Non-pigmented ciliary epithelial cell (primary cell): ENCODE data around the gene CEP70.
"Not testable (repeated sequence)": the region's sequence is repeated elsewhere in the genome, so short reads cannot be mapped to it uniquely, and the experiment has no call there.

Source experiments
- DNase-seq: peaks from one replicate; pipeline ENCODE4 v3.0.0-alpha.2; 2010; ENCODE audit warnings: low read depth

CEP70 gene

DNA sequence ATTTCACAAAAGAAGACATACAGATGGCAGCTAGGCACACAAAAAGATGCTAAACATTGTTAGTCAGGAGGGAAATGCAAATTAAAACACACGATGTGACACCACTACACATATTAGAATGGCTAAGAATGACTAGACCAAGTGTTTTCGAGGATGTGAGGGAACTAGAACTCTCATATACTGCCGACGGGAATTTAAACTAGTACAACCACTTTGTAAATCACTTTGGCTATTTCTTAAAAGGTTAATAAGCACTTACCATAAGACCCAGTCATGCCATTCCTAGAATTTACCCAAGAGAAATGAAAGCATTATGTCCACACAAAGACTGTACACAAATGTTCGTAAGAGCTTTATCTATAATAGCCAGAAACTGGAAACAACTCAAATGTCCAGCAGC, 5.6 kb downstream of the CEP70 start:
- no peak for DNase-seq

DNA sequence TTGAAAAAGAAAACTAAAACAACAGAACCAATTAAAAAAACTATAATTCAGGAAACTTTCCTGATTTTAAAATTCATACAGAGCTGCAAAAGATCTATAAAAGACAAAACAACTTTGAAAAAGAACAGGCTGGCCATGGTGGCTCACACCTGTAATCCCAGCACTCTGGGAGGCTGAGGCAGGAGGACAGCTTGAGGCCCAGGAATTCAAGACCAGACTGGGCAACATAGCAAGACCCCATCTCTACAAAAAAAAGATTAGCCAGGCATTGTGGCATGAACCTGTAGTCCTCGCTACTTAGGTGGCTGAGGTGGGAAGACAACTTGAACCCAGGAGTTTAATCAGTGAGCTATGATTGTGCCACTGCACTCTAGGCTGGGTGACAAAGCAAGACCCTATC, 6.7 kb downstream of the CEP70 start:
- no peak for DNase-seq

DNA sequence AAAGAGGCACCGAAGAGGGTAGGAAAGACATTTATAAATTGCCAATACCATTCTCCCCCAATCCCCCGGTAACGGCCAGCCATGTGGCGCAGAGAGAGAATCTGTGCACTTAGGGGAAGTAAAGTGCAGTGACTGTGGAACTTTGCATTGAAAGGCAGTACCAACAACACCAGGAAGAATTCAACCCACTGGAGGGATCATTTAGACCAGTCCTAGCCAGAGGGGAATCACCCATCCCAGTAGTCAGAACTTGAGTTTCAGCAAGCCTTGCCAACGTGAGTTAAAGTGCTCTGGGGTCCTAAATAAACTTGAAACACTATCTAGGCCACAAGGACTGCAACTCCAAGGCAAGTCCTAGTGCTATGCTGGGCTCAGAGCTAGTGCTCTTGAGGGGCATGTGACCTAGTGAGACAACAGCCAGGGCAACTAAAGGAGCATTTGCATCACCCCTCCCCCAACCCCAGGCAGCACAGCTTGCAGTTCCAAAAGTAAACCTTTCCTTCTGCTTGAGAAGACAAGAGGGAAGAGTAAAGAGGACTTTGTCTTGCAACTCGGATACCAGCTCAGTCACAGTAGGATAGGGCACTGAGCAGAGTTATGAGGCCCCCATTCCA, 15.0 kb downstream of the CEP70 start:
- no peak for DNase-seq

DNA sequence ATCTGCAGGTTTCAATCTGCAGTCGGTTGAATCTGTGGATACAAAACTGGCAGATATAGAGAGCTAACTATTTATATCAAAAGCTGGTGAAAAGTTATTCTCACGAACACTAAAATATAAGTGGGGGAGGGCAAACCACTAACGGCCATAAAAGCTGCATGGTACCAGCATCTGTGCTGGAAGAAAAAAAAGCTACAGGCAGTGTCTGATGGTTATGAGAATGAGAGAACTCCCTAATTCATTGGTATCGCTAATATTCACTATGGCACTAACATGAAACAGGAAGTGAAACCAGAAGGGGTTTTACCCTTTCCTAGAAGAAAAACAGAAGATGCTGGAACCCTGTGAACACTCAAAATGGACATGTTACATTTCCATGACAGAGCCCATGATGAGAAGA, 15.9 kb downstream of the CEP70 start:
- DNase-seq: no peak

DNA sequence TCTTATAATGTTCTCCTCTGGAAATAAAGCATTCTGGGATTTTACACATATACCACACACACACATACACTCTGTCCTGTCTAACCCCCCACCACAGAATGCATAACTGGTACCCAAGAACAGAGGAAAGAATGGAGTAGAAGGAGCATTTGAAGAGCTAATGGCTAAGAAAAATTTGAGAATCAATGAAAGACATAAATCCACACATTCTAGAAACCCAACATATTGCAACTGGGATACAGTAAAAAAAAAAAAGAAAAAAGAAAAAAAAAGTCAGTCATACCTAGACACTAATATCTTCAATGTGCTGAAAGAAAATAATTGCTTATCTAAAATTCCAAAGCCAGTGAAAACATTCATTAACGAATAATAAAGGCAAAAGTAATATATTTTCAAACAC, 20.9 kb downstream of the CEP70 start:
- DNase-seq: no peak

DNA sequence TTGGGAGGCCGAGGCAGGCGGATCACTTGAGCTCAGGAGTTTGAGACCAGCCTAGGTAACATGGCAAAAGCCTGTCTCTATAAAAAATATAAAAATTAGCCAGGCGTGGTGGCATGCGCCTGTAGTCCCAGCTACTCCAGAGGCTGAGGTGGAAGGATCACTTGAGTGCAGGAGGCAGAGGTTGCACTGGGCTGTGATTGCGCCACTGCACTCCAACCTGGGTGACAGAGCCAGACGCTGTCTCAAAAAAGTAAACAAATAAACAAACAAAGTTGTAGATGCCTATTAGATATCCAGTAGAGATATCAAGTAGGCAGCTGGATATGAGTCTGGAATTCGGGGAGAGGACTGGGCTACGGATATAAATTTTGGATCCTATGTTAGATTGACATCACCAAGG, 24.4 kb downstream of the CEP70 start:
- not testable (repeated sequence) for DNase-seq

DNA sequence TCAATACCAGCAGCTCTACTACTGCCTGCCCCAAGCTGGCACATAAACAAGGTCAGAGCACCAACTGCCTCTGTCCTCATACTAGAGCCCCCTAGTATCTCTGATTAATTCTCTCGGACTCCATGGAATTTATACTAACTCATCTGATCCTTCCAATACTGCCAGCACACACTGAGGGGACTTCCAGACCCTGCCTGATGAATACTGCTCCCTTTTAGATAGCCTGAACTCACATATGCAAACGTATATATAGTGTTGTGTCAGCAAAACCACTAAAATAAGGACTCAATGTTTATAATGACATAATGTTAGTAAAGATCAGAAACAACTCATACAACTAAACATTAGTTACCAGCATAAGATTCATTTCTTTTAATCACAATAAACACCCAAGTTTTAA, 25.0 kb downstream of the CEP70 start:
- DNase-seq: no peak

DNA sequence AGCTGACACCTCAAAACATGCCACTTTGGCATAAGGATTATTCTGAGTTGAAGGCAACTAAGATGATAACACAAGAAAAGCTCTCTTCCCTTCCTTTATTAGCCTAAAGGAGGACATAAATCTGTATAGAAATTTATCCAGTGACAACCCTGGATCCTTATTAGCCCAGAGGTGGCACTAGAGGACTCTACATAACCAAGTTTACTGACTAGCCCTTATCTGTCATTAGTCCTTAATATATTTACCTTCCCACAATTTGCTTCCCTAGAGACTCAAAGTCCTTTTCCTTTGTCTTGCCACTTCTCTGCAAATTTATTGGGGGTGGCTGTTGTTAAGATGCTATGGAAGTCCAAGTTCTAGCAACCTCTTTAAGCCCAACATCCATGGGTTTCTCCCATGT, 26.7 kb downstream of the CEP70 start:
- no peak for DNase-seq

DNA sequence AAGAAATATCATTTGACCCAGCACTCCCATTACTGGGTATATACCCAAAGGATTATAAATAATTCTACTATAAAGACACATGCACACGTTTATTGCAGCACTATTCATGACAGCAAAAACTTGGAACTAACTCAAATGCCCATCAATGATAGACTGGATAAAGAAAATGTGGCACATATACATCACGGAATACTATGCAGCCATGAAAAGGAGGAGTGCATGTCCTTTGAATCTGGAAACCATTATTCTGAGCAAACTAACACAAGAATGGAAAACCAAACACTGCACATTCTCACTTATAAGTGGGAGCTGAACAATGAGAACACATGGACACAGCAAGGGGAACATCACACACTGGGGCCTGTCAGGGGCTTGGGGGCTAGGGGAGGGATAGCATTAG, 27.8 kb downstream of the CEP70 start:
- DNase-seq: not testable (repeated sequence)

DNA sequence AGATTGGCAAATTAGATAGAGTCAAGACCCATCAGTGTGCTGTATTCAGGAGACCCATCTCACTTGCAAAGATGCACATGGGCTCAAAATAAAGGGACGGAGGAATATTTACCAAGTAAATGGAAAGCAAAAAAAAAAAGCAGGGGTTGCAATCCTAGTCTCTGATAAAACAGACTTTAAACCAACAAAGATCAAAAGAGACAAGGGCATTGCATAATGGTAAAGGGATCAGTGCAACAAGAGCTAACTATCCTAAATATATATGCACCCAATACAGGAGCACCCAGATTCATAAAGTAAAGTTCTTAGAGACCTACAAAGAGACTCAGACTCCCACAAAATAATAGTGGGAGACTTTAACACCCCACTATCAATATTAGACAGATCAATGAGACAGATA, 31.2 kb downstream of the CEP70 start:
- DNase-seq: not testable (repeated sequence)

DNA sequence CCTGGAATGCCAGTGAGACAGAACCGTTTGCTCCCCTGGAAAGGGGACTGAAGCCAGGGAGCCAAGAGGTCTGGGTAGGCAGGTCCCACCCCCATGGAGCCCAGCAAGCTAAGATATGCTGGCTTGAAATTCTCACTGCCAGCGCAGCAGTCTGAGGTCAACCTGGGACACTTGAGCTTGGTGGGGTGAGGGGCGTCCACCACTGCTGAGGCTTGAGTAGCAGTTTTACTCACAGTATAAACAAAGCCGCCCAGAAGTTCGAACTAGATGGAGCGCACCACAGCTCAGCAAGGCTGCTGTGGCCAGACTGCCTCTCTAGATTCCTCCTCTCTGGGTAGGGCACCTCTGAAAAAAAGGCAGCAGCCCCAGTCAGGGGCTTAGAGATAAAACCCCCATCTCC, 33.6 kb downstream of the CEP70 start:
- no peak for DNase-seq

DNA sequence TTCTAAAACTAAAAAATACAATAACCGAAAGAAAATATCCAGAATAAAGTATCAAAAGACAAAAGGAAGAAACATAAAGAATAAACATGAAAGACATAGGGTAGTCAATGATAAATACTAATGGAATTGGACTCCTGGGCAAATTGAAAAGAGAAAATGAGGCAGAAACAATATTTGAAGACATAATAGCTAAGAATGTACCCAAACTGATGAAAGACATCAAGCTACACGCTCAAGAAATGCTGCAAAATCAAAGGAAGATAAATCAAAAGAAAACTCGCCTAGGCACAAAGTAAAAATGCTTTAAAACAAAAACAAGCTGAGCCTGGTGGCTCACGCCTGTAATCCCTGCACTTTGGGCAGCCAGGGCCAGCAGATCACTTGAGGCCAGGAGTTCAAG, 34.9 kb downstream of the CEP70 start:
- DNase-seq: no peak

DNA sequence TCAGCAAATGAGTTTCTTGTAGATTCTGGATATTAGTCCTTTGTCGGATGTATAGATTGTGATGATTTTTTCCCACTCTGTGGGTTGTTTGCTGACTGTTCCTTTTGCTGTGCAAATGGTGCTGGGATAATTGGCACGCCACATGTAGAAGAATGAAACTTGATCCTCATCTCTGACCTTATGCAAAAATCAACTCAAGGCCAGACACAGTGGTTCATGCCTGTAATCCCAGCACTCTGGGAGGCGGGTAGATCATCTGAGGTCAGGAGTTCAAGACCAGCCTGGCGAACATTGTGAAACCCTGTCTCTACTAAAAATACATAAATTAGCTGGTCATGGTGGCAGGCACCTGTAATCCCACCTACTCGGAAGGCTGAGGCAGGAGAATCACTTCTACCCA, 39.3 kb downstream of the CEP70 start:
- not testable (repeated sequence) for DNase-seq

DNA sequence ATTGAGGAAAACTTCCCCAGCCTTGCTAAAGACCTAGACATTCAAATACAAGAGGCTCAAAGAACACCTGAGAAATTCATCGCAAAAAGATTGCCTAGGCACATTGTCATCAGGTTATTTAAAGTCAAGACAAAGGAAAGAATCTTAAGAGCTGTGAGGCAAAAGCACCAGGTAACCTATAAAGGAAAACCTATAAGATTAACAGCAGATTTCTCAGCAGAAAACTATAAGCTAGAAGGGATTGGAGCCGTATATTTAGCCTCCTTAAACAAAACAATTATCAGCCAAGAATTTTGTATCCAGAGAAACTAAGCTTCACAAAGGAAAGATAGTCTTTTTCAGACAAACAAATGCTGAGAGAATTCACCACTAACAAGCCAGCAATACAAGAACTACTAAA, 43.1 kb downstream of the CEP70 start:
- DNase-seq: not testable (repeated sequence)

DNA sequence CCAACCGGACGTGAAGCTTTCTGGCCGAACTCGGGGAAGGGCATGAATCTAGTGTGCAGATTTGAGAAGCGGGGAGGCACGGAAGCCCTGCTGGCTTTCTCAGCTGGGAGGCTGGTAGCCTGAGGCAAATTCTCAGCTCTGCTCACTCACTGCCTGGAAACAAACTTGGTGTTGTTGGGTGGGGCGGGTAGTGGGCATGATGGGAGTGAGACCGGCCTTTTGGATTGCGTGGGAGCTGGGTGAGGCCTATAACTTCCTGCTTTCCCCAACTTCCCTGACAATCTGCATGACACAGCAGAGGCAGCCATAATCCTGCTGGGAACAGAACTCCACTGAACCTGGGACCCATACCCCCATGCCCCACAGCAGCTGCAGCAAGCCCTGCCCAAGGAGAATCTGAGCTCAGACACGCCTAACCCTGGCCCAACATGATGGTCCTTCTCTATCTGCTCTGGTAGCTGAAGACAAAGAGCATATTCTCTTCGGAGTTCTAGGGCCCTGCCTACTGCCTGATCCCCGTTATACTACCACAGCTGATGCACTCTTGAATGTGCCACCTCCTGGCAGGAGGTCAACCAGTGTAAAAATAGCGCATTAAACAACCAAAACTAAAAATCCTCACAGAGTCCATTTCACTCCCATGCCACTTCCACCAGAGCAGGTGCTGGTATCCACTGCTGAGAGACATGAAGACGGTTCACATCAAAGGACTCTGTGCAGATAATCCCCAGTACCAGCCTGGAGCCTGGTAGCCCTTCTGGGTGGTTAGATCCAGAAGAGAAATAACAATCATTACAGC, 44.7 kb downstream of the CEP70 start:
- DNase-seq: no peak

DNA sequence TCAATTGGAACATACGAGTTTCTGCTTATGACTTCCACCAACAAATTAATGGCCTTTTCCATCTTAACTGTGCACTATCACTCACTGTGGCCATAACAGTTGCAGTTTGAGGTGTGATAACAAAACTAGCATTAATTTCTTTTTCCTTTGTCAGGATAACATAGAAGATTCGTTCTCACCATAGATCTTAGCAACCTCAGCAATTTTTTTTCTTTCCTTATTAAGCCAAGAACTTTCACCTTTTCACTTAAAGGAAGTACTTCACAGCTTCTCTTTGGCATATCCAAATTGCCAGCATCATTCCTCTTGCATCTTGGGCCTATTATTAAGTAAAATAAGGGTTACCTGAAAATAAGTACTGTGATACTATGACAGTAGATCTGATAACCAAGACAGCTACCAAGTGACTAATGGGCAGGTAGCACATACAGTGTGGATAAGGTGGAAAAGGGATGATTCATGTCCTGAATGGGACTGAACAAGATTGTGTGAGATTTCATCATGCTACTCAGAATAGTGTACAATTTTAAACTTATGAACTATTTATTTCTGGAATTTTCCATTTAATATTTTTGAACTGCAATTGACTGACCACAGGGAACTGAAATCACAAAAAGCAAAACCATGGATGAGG, 46.6 kb downstream of the CEP70 start:
- DNase-seq: no peak

DNA sequence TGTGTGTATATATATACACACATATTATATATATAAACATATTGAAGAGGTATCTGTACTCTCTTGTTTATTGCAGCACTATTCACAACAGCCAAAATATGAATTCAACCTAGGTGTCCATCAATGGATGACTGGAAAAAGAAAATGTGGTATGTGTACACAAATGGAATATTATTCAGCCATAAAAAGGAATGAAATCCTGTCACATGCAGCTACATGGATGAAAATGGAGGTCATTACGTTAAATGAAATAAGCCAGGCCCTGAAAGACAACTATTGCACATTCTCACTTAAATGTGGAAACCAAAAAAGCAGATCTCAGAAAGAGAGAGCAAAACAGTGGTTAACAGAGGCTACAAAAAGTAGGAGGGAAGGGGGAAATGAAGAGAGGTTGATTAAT, 49.5 kb downstream of the CEP70 start:
- no peak for DNase-seq

DNA sequence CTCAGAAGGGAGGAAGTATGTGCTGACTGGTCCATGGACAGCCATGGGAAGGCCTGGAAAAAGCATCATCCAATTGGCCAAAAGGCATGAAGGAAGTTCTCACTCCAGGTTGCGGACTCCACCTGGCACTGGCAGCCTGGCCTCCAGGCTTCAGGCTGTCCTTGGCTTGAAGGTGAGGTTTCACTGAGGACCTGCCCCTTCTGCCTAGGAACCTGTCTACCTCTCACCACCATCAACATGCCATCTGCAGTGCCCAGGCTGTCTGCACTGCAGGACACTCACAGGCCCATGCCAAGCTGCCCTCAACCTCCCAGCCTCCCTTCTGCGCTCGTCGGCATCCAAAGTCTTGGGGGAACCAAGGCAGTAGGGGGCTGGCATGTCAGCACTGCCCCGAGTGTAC, 51.1 kb downstream of the CEP70 start:
- DNase-seq: no peak

DNA sequence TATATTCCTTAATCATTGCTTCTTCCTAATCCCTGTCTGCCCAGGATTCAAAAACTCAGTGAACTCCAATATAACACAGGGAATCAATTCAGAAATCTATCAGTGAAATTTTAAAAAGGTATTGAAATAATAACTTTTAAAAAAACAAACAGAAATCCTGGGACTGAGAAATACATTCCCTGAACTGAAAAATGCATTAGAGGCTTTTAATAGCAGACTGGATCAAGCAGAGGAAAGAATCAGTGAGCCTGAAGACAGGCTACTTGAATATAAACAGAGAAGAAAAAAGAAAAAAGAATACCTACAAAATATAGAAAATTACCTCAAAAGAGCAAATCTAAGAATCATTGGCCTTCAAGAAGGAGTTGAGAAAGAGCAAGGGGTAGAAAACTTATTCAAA, 54.7 kb downstream of the CEP70 start:
- no peak for DNase-seq

DNA sequence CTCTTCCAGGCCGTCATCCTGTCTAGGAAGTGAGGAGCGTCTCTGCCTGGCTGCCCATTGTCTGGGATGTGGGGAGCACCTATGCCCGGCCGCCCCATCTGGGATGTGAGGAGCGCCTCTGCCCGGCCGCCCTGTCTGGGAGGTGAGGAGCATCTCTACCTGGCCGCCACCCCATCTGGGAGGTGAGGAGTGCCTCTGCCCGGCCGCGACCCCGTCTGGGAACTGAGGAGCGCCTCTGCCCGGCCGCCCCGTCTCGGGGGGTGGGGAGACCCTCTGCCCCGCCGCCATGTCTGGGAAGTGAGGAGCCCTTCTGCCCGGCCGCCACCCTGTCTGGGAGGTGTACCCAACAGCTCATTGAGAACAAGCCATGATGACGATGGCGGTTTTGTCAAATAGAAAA, 72.6 kb downstream of the CEP70 start:
- DNase-seq: not testable (repeated sequence)

DNA sequence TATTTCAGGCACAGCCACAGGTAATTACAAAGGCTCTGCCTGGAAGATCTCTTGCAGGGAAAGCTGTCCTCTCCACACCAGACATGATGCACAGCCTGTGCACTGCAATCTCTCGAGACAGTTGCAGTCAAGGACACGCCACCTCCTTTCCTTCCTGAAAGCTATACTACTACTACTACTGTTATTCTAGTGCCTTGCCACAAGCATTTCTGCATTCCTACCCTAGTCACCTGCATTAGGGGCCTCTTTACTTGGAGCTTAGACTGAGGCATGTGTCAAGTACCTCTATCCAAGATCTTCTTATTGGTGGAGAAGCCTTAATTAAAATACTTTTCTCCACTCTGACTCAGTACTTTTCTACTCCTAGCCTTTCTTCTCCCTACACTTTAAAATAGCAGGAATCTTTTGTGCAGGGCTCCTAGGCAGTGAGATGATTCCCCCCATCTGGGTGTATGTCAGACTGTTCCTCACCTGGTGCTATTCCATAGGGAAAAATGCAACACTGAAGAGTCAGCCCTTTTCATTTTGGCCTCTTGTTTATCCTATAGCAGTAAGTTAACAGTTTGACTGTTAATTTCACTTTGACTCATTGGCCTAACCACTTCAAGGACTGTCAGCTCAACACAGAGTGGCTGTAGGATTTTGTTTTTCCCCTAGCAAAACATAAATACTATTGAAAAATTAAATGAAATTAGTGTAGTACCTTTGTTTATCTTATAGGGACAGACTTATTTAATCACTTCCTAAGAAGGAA, 80.8 kb downstream of the CEP70 start:
- DNase-seq: no peak

DNA sequence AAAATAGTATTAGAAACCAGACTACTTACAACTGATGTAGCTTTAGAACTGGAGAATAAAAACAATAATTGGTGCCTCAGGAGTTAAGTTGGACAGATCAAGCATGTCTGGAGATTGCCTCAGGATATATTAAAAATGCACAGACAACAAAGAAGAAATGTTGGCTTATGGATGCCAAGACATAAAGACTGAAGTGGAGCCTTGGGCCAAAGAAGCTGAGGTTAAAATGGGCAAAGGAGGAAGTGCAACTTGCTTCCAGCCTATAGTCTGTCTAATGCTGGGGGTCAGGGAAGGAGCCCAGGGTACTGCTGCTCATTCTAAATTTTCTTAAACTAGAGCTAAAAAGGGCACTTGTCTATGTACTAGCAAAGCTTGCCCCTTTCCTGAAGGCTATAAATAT, 82.1 kb downstream of the CEP70 start:
- no peak for DNase-seq

DNA sequence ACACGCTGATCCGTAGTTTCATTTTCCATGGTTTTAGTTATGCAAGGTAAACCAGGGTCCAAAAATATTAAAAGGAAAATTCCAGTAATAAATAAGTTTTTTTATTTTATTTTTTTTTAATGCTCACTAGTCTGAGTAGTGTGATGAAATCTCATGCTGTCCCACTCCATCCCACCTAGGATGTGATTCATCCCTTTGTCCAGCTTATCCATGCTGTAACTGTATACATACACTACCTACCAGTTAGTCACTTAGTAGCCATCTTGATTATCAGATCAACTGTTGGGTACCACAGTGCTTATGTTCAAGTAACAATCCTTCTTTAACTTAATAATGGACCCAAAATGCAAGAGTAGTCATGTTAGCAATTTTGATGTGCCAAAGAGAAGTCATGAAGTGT, 84.5 kb downstream of the CEP70 start:
- DNase-seq: no peak
